ENCODE results near the gene SORCS3.
"Not testable (repeated sequence)": the region's sequence is repeated elsewhere in the genome, so short reads cannot be mapped to it uniquely, and the experiment has no call there.

The SORCS3 gene

DNA sequence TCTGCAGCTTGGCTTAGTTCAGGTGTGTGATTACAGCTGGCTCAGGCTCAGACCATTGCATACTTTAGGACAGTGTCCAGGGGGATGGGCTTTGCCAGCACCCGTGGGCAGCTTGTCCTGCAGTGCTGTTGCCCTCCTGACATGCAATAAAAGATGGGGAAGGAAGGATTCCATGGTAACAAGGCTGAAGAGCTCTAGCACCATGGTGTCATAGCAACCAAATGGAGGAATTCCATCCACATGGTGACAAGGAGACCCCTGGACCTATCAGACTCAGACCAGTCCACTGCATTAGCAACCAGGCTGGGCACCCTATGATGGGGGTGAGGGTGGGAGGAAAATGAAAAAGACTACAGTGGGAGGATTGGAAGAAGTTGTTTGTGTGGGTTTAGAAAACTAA is 49.9 kb downstream of the SORCS3 start:
- DNase-seq (ENCODE audit: low read depth), result no peak

GRCh38 chr10:104694074-104694473 is 53.0 kb downstream of the SORCS3 start:
- DNase-seq (ENCODE audit: low read depth), result no peak

DNA sequence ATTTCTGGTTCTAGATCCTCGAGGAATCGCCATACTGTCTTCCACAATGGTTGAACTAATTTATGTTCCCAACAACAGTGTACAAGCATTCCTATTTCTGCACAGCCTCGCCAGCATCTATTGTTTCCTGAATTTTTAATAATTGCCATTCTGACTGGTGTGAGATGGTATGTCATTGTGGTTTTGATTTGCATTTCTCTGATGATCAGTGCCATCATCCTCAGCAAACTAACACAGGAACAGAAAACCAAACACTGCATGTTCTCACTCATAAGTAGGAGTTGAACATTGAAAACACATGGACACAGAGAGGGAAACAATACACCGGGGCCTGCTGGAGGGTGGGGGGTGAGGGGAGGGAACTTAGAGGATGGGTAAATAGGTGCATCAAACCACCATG is 62.2 kb downstream of the SORCS3 start:
- not testable (repeated sequence) for DNase-seq (ENCODE audit: low read depth)

DNA sequence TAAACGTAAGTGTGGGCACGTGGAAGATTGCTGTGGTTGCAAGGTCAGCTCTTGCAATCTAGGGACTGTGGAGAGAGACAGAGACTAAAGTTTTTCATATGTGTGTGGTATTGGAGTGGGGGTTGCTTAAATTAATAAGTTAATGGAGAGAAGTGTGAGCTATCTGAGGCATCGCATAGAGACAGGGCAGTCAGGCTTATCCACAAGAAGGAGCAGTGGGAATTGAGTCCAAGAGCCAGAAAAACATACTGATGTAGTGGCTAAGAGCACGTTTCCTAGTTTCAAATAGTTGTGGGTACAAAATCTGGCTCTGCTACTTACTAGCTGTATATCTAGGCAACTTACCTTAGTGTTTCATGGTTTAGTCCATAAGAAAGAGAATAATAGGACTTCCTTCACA is 65.8 kb downstream of the SORCS3 start:
- DNase-seq (ENCODE audit: low read depth), result no peak

GRCh38 chr10:104707602-104708459 is 66.7 kb downstream of the SORCS3 start:
- DNase-seq (ENCODE audit: low read depth), result no peak

- DNase-seq (ENCODE audit: low read depth), result no peak
These were observed 70.2 kb downstream of the SORCS3 start for GRCh38 chr10:104711302-104711721.

DNA sequence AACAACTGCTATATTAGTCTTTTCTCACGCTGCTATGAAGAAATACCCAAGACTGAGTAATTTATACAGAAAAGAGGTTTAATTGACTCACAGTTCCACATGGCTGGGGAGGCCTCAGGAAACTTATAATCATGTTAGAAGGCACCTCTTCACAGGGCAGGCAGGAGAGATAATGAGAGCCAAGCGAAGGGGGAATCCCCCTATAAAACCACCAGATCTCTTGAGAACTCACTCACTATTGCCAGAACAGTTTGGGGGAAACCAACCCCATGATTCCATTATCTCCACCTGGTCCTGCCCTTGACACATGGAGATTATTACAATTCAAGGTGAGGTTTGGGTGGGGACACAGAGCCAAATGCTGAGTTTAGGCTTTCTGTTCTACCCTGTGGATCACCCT is 89.5 kb downstream of the SORCS3 start:
- DNase-seq (ENCODE audit: low read depth), result not testable (repeated sequence)

DNA sequence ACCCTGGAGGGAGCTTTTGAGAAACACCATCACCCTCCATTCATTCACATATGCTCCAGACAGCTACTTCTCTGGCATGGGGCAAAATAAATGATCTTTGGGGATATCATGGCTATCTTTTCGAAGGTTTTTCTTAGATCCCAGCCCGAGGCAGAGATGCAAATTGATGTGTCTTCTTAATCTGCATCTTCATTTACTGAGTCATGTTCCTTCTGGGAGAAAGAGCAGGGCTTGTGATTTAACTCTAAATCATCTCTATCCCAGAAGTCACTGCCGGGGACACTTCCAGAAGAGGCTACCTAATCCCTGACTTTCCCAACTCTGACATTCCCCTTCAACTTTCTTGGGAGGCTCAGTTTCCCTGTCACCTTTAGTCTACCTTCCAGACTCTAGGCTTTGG is 90.1 kb downstream of the SORCS3 start:
- no peak for DNase-seq (ENCODE audit: low read depth)

GRCh38 chr10:104732222-104732621 is 91.1 kb downstream of the SORCS3 start:
- DNase-seq (ENCODE audit: low read depth), result no peak

GRCh38 chr10:104734433-104734832 is 93.3 kb downstream of the SORCS3 start:
- DNase-seq (ENCODE audit: low read depth), result no peak

DNA sequence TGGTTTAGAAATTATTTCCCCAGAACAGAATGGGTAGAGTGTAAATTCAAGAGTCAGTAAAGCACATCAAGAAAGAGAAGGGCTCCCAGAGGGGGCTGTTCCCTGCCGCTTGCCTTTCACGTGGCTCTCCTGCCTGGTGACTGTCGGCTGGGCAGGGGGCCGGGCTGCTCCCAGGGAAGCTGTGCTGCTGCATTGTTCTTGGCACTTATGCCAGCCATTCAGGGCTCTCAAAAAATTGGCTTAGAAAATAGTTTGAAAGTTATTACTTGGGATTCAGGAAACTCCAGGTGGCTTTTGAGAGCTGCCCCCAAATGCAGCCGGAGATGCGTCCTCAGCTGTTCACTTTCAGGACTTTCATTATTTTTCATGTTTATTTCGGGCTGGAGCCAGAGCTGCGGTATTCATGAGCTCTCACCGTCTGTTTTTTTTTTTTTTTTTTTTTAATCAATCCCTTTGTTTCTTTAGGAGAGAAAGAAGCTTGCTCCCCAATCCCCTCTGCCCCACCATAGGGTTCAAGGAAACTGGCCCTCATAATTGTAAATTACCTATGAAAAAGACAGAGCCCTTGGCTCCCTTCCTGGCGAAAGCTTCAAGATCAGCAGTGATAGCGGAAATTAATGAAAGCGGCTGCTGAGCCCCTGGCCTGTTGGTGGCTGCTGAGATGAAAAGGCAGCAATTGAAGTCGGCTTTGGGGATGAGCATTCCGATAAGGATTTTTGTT is 94.1 kb downstream of the SORCS3 start:
- DNase-seq (ENCODE audit: low read depth), result no peak

DNA sequence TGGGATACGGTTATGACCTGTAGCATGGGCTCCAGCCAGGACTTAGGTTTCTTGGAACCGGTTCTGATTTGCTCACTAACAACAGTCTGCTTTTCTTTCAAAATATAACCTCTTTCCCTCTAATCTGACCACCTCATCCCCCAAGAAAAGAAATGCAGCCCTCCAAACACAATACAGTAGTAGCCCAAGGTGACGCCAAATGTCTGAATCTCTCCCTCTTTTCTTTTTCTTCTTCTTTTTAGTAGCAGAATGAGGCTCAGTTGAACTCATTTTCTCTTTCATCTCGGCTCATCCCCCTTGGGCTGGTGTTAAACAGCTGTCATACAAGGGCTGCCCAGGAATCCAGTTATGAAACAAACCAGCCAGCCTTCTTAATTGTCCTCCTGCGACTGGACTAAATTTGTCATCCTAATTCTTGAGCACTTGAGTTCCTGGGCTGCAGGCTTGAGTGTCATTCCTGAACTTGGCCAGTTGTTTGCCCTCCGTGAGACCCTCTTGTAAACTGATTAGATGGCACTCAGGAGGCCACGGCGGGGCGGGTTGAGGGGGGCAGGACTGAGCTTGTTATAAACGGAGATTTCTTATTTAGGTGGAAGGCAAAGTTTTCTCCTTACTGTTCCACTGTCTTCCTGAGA is 94.8 kb downstream of the SORCS3 start:
- no peak for DNase-seq (ENCODE audit: low read depth)

DNA sequence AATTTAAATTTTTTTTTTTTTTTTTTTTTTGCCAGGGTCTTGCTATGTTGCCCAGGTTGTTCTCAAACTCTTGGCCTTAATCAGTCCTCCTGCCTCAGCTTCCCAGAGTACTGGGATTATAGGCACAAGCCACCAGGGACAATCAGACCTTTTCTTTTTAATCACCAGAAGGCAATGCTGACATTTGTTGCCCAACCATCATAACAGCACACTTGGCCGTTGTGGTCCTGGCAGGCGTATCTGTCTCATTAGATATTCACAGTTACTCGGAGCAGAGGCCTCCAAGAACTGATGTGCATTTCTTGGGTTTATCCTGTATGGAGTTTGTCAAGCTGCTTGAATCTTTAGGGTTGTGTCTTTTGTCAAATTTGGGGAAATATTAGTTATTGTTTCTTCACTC is 100.0 kb downstream of the SORCS3 start:
- no peak for DNase-seq (ENCODE audit: low read depth)

GRCh38 chr10:104744052-104744451 is 103.0 kb downstream of the SORCS3 start:
- DNase-seq (ENCODE audit: low read depth), result no peak

- no peak for DNase-seq (ENCODE audit: low read depth)
These were observed 109.2 kb downstream of the SORCS3 start for GRCh38 chr10:104750291-104750690.

DNA sequence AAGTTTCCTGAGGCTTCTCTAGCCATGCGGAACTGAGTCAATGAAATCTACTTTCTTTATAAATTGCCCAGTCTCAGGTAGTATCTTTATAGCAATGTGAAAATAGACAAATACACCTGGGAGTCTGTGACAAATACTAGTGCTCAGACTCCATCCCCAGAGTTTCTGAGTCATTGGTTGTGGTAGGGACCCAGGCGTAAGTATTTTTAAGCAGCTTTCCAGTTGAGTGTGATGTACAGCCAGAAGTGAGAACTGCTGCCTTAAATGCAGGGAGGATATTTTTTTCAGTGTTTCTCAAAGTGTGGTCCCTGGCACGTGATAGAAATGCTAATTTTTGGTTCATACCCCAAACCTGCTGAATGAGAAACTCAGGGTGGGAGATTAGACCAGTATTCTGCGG is 121.7 kb downstream of the SORCS3 start:
- DNase-seq (ENCODE audit: low read depth), result no peak

DNA sequence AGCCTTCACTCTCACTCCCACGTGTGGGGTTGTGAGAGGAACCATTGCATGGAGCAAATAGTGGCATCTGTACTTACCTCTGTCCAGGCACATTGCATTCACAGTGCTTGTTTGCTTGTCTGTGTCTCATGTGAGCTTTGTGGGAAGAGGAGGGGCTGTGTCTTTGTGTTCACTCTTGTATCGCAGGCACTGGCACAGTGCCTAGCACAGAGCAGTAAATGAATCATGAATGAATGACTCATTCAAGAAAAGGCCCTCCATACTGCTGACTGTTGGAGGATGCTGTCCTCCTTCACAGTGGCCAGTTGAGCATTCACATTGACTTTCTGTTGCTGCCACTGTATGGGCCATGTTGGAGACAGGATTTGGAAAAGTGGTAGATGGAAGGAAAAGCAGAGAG is 125.3 kb downstream of the SORCS3 start:
- DNase-seq (ENCODE audit: low read depth), result no peak

DNA sequence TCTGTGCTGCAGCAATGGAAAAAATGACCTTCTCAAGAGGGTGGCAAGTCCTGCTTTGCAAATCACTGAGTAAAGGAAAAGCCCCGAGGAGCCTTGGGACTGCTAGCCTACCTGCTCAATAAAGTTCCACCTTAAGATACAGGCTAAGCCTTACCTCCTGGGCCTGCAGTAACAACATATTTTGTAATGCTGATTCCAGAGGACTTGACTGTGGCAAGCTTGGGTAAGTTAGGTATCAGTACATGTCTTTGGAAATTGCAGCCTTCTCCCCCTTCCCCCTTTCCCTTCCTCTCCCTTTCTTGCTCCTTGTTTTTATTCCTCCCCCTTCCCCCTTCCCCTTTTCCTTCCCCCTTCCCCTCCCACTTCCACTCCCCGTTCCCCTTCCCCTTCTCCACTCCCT is 126.2 kb downstream of the SORCS3 start:
- DNase-seq (ENCODE audit: low read depth), result no peak

GRCh38 chr10:104767745-104768144 is 126.7 kb downstream of the SORCS3 start:
- no peak for DNase-seq (ENCODE audit: low read depth)

- DNase-seq (ENCODE audit: low read depth), result no peak
These were observed 132.0 kb downstream of the SORCS3 start for GRCh38 chr10:104773105-104773504.

DNA sequence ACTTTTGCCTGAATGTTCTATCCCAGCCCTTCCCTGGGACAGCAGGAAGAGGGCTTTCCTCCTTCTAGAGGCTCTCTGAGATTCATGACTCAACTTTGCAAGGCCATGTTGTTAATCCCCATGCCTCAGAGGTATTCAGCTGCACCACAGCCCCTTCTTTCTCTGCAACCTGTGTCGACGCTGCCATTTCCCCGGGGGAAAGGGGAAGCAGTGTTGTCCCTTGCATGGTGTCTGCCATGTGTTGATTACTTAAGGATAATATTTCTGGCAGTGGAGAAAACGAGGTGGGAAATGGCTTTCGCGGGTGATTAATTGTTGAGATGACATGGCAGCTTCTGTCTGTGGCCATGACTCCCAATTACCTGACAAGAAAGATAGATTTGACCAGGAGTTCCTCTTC is 133.1 kb downstream of the SORCS3 start:
- DNase-seq (ENCODE audit: low read depth), result no peak

DNA sequence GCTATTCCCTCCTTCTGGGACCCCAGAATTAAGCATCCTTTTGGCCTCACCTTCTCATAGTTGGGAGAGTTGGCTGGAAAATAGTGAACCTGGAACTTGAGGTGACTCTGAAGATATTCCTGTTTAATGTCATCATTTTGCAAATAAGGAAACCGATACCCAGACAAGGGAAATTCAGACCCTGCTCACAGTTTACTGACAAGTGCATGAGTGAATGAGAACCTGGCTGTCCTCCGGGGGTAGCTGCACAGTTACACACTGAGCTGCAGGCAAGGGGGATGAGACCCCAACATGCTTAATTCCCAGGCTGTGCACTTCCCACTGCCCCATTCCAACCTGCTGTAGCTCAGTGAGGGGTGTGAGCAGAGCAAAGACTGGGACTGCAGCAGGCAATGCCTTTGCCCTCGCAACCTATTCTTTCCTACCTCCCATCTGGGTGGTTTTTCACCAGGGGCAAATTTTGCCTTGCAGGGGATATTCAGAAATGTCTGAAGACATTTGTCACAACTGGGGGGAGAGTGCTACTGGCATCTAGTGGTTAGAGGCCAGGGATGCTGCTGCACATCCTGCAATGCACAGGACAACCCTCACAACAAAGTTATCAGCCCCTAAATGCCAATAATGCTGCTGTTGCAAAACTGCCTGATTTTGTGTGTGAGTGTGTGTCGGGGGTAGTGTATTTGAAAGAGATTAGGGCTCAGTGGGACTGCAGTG is 136.2 kb downstream of the SORCS3 start:
- no peak for DNase-seq (ENCODE audit: low read depth)

Measured in fibroblast of the conjunctiva (primary cell).